ENCODE measurements around the gene LEKR1.
"Not testable (repeated sequence)": the region's sequence is repeated elsewhere in the genome, so short reads cannot be mapped to it uniquely, and the experiment has no call there.

LEKR1 gene

DNA sequence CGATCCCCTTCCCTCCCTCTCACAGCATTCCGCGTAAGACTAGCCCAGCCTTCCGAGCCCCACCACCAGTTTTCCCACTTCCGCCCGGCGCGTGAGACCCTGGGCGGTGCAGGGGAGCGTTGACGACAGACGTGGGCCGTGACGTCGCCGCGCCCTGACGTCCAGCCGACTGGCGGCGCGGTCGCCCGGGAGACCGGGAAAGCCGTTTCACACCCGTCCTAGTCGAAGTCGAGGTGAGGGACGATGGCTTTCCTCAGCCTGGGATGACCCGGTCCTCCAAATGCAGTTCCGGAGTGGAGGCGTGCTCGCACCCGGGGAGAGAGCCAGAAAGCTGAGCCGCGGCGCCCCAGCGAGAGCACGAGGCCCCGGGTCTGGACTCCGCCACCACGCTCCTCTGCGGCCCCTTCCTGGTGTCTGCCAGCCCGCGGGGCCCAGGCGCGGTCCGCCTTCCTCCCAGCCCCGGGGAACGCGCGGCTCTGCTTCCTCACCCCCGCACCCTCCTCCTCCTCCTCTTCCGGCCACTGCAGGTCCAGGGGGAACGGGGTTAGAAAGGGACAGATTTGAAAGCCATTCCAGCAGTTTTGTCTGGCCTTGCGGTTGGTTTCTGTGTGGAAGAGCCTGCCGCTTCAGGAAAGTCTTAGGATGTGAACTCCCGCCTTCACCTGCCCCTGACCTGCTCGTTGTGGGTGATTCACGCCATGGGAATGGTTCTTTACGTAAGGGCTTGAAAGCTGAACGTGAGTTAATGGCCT lies at the start of gene LEKR1:
Gene LEKR1, plus strand, starts transcription at position 210 of the 752 bp plus-strand sequence. CDS start 2,977 bp downstream, outside the sequence.
- DNase-seq: peak; percentile 68

DNA sequence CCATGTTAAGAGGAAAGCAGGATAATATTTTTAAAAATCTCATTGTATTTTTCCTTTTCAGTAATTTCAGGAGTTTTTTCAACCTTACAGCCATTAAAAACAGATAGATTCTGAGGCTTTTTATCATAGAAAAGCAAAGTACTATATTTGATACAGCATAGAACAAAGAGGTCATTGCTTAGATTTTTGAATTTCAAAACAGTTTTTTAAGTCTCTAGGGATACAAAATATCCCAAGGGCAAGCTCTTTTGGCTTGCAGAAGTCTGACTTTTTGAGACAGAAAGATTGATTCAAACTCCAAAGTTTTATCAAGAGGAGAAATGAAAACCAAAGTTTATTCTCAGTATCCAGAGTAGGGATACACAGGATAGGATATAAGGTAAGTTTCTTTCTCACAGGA lies 49.3 kb upstream of the LEKR1 start:
- DNase-seq: no peak

GRCh38 chr3:156781310-156782230 lies 44.6 kb upstream of the LEKR1 start:
- DNase-seq: no peak

GRCh38 chr3:156782319-156782718 lies 43.8 kb upstream of the LEKR1 start:
- no peak for DNase-seq

DNA sequence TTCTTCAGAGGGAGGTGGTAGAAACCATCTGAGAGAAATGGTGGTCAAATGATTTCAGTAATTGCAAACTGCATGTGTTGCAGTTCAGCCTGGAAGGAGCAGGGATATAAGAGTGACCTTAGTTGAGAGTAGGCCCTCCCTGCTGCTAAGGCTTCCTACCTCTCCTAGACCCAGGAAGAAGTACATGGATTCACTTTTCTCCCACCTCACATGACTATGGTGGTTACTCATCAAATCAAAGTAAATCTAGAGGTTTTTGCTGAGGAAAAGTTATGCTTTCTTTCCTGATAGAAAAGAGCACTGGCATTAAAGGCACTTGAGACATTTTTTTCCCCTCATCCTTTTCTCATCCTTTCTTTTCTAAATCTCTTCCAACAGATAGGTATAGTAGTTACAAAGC lies 43.2 kb upstream of the LEKR1 start:
- no peak for DNase-seq

GRCh38 chr3:156787001-156787400 lies 39.2 kb upstream of the LEKR1 start:
- DNase-seq: no peak

DNA sequence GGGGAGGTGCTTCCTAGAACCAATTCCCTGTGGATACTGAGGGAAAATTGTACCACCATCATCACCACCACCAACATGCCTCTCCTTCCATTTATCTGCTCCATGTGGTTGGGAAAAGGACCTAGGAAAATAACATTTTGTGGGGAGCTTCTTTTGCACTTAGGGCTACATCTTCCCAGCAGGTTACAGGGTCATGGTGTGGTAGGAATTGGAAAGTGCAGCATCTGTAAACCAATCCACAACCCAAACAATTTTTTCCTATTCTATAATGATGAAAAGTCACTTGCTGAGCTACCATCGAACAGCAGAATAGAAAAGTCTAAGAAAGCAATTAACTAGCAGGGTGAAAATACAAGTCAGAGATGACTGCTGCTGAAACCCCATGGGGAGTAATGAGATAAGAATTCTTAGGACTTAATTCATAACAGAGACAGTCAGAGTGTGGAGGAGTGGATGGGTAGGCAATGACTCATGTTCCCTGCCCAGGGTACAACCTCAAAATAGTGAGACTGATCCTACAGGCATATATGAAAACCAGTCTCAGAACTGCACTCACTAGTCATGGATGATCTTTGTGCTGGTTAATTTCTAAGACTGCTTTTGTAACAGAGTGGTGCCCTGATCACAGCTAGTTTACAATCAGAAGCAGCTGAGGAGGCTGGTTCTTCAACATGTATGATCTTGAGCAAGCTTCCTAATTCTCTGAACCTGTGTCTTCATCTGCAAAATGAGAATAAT lies 38.1 kb upstream of the LEKR1 start:
- DNase-seq: no peak

- no peak for DNase-seq
Observed at GRCh38 chr3:156788846-156789245, 37.3 kb upstream of the LEKR1 start.

GRCh38 chr3:156790156-156790555 lies 36.0 kb upstream of the LEKR1 start:
- no peak for DNase-seq

- DNase-seq: no peak
Observed at GRCh38 chr3:156792114-156792513, 34.0 kb upstream of the LEKR1 start.

- DNase-seq: no peak
Observed at GRCh38 chr3:156792536-156792935, 33.6 kb upstream of the LEKR1 start.

GRCh38 chr3:156792945-156793344 lies 33.2 kb upstream of the LEKR1 start:
- no peak for DNase-seq

- no peak for DNase-seq
Observed at GRCh38 chr3:156793400-156793799, 32.8 kb upstream of the LEKR1 start.

DNA sequence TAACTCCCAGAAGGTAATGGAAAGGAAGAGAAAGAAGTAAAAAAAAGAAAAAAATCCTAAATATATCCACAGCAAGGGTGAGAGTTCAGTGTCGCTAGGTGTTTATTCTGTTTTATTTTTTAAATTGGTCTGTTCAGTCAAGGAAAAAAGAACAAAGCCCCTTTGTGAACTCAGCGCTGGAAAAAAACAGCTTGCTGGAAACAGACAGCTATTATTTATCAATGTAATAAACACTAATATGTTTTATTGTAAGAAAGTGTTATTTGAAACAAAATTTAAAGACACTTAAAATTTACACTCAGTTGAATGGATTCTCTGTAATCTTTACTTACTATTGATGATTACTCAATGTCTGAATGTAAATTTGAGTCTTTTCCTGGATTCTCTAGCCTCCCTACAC lies 32.3 kb upstream of the LEKR1 start:
- no peak for DNase-seq

- DNase-seq: no peak
Observed at GRCh38 chr3:156795890-156796481, 30.2 kb upstream of the LEKR1 start.

- DNase-seq: no peak
Observed at GRCh38 chr3:156797368-156797767, 28.8 kb upstream of the LEKR1 start.

DNA sequence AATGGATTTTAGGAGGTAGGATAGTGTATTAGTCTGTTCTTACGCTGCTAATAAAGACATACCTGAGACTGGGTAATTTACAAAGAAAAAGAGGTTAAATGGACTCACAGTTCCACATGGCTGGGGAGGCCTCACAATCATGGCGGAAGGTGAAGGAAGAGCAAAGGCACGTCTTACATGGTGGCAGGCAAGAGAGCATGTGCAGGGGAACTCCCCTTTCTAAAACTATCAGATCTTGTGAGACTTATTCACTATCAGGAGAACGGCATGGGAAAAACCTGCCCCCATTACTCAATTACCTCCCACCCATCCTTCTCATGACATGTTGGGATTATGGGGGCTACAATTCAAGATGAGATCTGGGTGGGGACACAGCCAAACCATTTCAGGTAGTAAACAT lies 25.9 kb upstream of the LEKR1 start:
- not testable (repeated sequence) for DNase-seq

- no peak for DNase-seq
Observed at GRCh38 chr3:156801746-156802145, 24.4 kb upstream of the LEKR1 start.

DNA sequence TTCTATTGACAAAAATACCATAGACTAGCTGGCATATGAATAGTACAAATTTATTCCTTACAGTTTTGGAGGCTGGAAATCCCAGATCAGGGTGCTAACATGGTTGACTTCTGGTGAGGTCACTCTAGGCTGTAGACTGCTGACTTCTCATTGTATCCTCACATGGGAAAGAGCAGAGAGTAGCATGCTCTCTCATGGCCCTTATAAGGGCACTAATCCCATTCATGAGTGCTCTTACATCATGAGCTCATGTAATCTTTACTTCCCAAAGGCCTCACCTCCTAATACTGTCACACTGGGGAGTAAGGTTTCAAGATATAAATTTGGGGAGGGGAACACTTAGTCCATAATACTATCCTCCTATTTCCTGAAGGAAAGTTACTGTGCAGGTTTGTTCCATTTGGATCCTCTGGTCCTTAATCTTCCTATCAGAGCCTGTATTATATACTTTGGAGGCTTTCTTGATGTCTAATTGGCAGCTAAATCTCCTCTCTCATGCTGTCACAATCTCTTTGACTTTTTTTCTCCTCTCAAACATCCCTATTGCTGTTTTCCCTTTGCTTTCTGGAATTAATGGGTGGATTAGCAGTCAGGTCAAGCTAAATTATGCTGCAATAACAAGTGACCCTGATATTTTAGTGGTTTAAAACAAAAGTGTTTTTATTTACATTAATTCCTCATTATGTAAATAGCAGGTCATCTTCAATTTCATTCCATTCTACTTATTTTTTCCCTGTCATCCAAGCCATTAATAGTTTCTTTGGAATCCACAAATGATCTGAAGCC lies 23.1 kb upstream of the LEKR1 start:
- DNase-seq: no peak

- DNase-seq: no peak
Observed at GRCh38 chr3:156803952-156804741, 22.0 kb upstream of the LEKR1 start.

DNA sequence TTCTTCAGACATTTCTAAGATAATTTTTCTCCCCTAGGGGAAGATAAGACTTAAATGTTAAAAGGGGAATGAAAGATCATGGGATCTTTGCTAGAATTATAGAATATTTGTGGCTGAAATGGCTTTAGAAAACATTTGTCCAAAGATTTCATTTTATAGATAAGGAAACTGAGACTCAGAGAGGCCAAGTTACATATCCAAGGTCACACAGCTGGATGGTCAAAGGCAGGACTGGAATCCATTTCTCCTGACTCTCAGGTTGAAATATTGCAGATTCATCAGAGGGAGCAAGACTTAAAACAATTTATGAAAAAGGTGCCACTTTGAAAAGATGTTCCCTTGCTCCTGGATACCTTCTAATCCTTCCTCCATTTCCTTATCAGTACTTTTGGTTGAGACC lies 19.5 kb upstream of the LEKR1 start:
- no peak for DNase-seq

All from CD4-positive, alpha-beta T cell treated with Interleukin-17A for 1 hour (primary cell).